K562 (cell line): ENCODE results near the gene C6orf89. TPM values are rescaled to one million over a fixed set of nuclear protein-coding genes. Genes with fewer than 3 reads are reported as not detected.

ENCODE experiments used
- ATAC-seq: fragments of 200-7000 bp; cut with Tn5 transposase; 3 replicates; pipeline ENCODE4 v1.9.1; 2020; ENCODE audit warnings: moderate library complexity
- BruUV-seq: library from RNA; stranded (reverse); fragments of 400-500 nt; replicated peaks from 2 replicates; lab custom pipeline; 2021; lab: Mats Ljungman, UMichigan
- CTCF ChIA-PET: fragments of 300-600 bp; formaldehyde crosslinking; extraction: SDS; loops from one replicate; lab custom pipeline; 2021; ENCODE audit warnings: low intra/inter-chr PET ratio; lab: Yijun Ruan, JAX
- POLR2A ChIA-PET: fragments of 300-600, 350-650 bp; sonication (Branson Sonifier 250); formaldehyde crosslinking; extraction: SDS; loops from one replicate; lab custom pipeline; 2021; ENCODE audit warnings: antibody characterized with exemption, inconsistent platforms; lab: Yijun Ruan, JAX
- DNase-seq, 4 experiments: peaks; one replicate each; pipeline versions ENCODE4 v3.0.0 to v3.0.0-alpha.2; 2011 to 2018; ENCODE audit warnings: low spot score in 3 of 4, mixed read lengths in 3 of 4; ENCODE audit errors: extremely low read depth in 1 of 4
- FAIRE-seq: peaks from 2 replicates; lab custom pipeline; 2011; peaks lifted over from hg19 to GRCh38; lab: Jason Lieb, UNC
- H2AFZ ChIP-seq: 2 replicates; pipeline ENCODE4 v1.6.0; 2011; ENCODE audit warnings: low read depth, low read length, control low read depth, inconsistent platforms
- H3K27ac ChIP-seq: fragments of 200-600 bp; 3 replicates; pipeline ENCODE4 v1.8.0; 2011; ENCODE audit warnings: low read depth, mild to moderate bottlenecking, control low read depth, inconsistent platforms, low read length, moderate library complexity, mixed read lengths; ENCODE audit errors: extremely low read depth
- H3K27me3 ChIP-seq, 2 experiments: fragments of 300-600 bp in 1 of 2; 2 replicates in 1 of 2; 3 replicates in 1 of 2; pipeline versions ENCODE4 v1.6.0 to v1.8.0; 2011; ENCODE audit warnings: inconsistent platforms in 2 of 2, low read length in 2 of 2, mild to moderate bottlenecking in 1 of 2, mixed read lengths in 1 of 2, moderate library complexity in 1 of 2; ENCODE audit not compliant: control insufficient read depth in 2 of 2, insufficient read depth in 2 of 2
- H3K36me3 ChIP-seq: fragments of 300-600 bp; 3 replicates; pipeline ENCODE4 v1.8.0; 2011; ENCODE audit warnings: mild to moderate bottlenecking, low read length, inconsistent platforms; ENCODE audit not compliant: control insufficient read depth, insufficient read depth
- H3K4me1 ChIP-seq, 2 experiments: fragments of 200-600 bp in 1 of 2; replicated peaks in 1 of 2; 2 replicates in 1 of 2; 3 replicates in 1 of 2; pipeline versions ENCODE4 v1.5.1 to v1.8.0; 2011; ENCODE audit warnings: inconsistent platforms in 2 of 2, low read length in 2 of 2, mild to moderate bottlenecking in 1 of 2, mixed read lengths in 1 of 2, moderate library complexity in 1 of 2; ENCODE audit not compliant: control insufficient read depth in 2 of 2, insufficient read depth in 2 of 2
- H3K4me2 ChIP-seq: 2 replicates; pipeline ENCODE4 v1.6.1; 2011; ENCODE audit warnings: low read length, control low read depth, inconsistent platforms, mixed read lengths; ENCODE audit not compliant: insufficient read depth
- H3K4me3 ChIP-seq: fragments of 200-600 bp; sonication (generic), shearing (Covaris generic); 2 replicates; pipeline ENCODE4 v1.5.1; 2016; ENCODE audit warnings: control low read depth, inconsistent platforms
- H3K79me2 ChIP-seq: fragments of 200-600 bp; 3 replicates; pipeline ENCODE4 v1.8.0; 2011; ENCODE audit warnings: low read length, inconsistent platforms; ENCODE audit not compliant: control insufficient read depth, insufficient read depth
- H3K9ac ChIP-seq, 2 experiments: 2 replicates each; pipeline versions ENCODE4 v1.6.0 to v1.6.1; 2011; ENCODE audit warnings: low read depth in 2 of 2, low read length in 2 of 2, control low read depth in 1 of 2, inconsistent platforms in 1 of 2, mild to moderate bottlenecking in 1 of 2, mixed read lengths in 1 of 2; ENCODE audit not compliant: insufficient read depth in 1 of 2
- H3K9me1 ChIP-seq: one replicate; pipeline ENCODE4 v1.6.0; 2011; ENCODE audit warnings: inconsistent platforms, mild to moderate bottlenecking, low read length, moderate library complexity; ENCODE audit not compliant: control insufficient read depth, insufficient read depth
- H3K9me3 ChIP-seq: replicated peaks from 2 replicates; pipeline ENCODE4 v1.5.1; 2011; ENCODE audit warnings: low read depth, low read length, inconsistent platforms; ENCODE audit not compliant: control insufficient read depth, insufficient read depth
- H4K20me1 ChIP-seq: replicated peaks from 2 replicates; pipeline ENCODE4 v1.6.1; 2011; ENCODE audit warnings: low read length, inconsistent platforms, mixed read lengths; ENCODE audit not compliant: control insufficient read depth, insufficient read depth
- EP400 ChIP-seq: fragments of 450-650 bp; IDR thresholded peaks from 2 replicates; pipeline ENCODE4 v1.6.1; 2017; ENCODE audit warnings: antibody characterized with exemption, mild to moderate bottlenecking, moderate library complexity
- WGBS: fragments of 100-300 bp; shearing (Covaris generic); methylation state at CpG from one replicate; pipeline ENCODE4 v1.1.6; 2016; ENCODE audit warnings: low coverage, mixed read lengths; ENCODE audit not compliant: insufficient coverage; ENCODE audit errors: missing lambda C conversion rate; 5-methylcytosine and 5-hydroxymethylcytosine counted together
- in situ Hi-C: fragments of 300-500 bp; cut with MboI; formaldehyde crosslinking; loops from 4 replicates; pipeline ENCODE4 v1.15.0; 2018; ENCODE audit warnings: inconsistent platforms, mixed read lengths
- intact Hi-C: fragments of 100-400 bp; cut with micrococcal nuclease; formaldehyde crosslinking; loops from 2 replicates; pipeline ENCODE4 v1.14.2; 2022
- polyA plus RNA-seq, 8 experiments: library from polyadenylated mRNA; depleted of rRNA in 4 of 8; stranded (reverse) in 5 of 8; unstranded in 3 of 8; fragments of >200 nt; fragmentation: Nextera tagmentation in 2 of 8; fragmentation: Illumina TruSeq in 1 of 8; extraction: Ambion mirVana in 2 of 8; extraction: Trizol in 1 of 8; gene quantifications; 2 replicates each; pipeline versions ENCODE4 v1.2.1 to v1.2.3, GENCODE V29; 2011 to 2014; ENCODE audit warnings: inconsistent platforms in 1 of 8, missing spikeins in 1 of 8
- total RNA-seq, 7 experiments: library from RNA; depleted of rRNA in 6 of 7; stranded (reverse); fragments of >200 nt in 6 of 7; fragmentation: Illumina TruSeq in 2 of 7; extraction: Trizol in 2 of 7; gene quantifications; 2 replicates each; pipeline versions ENCODE4 v1.2.1 to v1.2.3, GENCODE V29; 2011 to 2021; ENCODE audit warnings: low replicate concordance in 1 of 7
- TF ChIP-seq, protein P1 (sequence below): fragments of 450-650 bp; IDR thresholded peaks from 2 replicates; pipeline ENCODE4 v1.6.1; 2018; ENCODE audit not compliant: partially characterized antibody

C6orf89 gene
- total and polyA plus RNA-seq, 9 of the 15 experiments (the other 6 are each of a cell fraction or from before 2014, with no cell fraction given), result 35.2 to 111 (median 58.5) TPM

DNA sequence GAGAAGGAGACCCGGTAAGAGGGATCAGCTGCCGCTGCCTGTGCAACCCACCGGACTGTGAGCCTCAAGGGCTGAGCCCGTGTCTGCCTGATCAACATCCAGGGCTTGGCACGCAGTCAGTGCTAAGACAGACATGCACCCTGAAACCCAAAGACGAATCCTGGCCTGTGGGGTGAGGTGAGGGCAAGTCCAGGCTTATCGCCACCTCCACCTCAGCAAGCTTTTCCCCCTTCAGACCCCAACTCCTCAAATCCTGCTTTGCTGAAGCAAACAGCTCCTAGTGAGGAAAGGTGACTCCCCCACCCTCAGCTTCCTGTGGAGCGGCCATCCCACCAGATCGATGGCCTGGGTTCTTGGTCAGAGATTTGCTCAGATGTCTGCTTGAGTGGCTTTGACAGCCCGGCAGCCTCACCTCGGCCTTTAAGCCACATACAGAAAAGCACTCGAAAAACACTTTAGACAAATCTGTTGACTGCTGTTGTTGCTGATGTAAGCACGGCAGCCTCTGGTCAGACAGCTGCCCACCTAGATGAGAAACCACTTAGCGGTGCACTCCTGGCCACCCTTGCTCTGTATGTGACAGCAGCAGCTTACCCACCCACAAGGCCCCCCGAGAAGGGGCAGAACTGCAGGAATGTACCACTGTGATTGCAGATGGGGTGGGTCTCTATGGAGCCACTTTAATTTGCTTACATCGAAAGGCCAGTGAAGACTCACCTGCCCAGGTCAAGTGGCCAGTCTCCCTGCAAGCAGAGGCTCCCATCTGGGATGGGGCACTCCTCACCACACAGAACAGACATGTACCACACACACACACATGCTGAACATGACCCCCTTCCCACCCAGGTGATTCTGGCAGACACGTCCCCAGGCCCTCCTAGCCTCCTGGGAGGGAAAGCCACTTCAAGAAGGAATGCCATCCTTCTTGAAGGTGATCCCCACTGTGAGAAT is 85.4 kb downstream of the C6orf89 start:
- ATAC-seq, result no peak
- Histone ChIP-seq H3K4me2 (no peak overlapping the region), H3K4me3 (no peak overlapping the region), H3K9me3 (no peaks in the 10 kb centered on the region), H3K9me1 (no peaks in the 10 kb centered on the region), H3K27ac (no peak overlapping the region), H2AFZ (no peak overlapping the region), H3K79me2 (no peaks in the 10 kb centered on the region), H4K20me1 (no peaks in the 10 kb centered on the region; the same call in 1 of the 2 replicates), H3K9ac (peak overlapping the region in 1 of 2 experiments; percentile 10; a peak in 1 of 4 replicates), H3K4me1 (peaks cover 2 to 3% of the 10 kb centered on the region in 2 experiments; a peak in 4 of 5 replicates), H3K27me3 (no peaks in the 10 kb centered on the region), H3K36me3 (peaks cover 91% of the 10 kb centered on the region)
- DNase-seq, result no peak
- intact Hi-C loops, result no loop called here
- FAIRE-seq, result no peak
- in situ Hi-C loops, result no loop called here
- ChIA-PET POLR2A (interaction anchor here (0.6 kb wide), 2 partner anchors 144 to 1903 kb away, joined by 3 read pairs; no protein-coding TSS in a partner anchor), CTCF (no interaction called here)
- BruUV-seq, result no TSS peak
- TF ChIP-seq, protein P1, sequence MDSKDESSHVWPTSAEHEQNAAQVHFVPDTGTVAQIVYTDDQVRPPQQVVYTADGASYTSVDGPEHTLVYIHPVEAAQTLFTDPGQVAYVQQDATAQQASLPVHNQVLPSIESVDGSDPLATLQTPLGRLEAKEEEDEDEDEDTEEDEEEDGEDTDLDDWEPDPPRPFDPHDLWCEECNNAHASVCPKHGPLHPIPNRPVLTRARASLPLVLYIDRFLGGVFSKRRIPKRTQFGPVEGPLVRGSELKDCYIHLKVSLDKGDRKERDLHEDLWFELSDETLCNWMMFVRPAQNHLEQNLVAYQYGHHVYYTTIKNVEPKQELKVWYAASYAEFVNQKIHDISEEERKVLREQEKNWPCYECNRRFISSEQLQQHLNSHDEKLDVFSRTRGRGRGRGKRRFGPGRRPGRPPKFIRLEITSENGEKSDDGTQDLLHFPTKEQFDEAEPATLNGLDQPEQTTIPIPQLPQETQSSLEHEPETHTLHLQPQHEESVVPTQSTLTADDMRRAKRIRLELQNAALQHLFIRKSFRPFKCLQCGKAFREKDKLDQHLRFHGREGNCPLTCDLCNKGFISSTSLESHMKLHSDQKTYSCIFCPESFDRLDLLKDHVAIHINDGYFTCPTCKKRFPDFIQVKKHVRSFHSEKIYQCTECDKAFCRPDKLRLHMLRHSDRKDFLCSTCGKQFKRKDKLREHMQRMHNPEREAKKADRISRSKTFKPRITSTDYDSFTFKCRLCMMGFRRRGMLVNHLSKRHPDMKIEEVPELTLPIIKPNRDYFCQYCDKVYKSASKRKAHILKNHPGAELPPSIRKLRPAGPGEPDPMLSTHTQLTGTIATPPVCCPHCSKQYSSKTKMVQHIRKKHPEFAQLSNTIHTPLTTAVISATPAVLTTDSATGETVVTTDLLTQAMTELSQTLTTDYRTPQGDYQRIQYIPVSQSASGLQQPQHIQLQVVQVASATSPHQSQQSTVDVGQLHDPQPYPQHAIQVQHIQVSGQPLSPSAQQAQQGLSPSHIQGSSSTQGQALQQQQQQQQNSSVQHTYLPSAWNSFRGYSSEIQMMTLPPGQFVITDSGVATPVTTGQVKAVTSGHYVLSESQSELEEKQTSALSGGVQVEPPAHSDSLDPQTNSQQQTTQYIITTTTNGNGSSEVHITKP, result peak; percentile 79
- TF ChIP-seq EP400, result no peak
- WGBS, result 78% methylated on average over 17 of the region's 17 CpGs
